ENCODE data around the gene USP9Y.

USP9Y gene

DNA sequence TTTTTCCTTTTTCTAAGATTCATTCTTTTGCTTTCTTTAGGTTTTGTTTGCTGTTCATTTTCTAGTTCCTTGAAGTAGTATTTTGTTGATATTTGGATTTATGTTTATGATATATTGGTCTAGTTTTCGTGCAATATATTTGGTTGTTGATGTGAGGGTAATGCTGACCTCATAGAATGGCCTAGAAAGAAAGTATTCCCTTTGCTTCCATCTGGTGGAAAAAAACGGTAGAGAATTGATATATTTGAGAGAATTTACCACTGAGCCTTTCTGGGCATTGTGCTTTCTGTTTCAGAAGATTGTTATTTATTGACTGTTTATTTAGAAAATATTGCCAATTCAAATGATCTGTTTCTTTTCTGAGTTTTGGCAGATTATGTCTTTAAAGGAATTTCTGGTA lies 9.4 kb downstream of the USP9Y start:
- H3K36me3 ChIP-seq (ENCODE audit: control insufficient read depth, low read length): no peaks in the 10 kb centered on the region
- H3K27ac ChIP-seq (ENCODE audit: low read depth, low read length): no peak overlapping the region
- no peak overlapping the region for H3K4me3 ChIP-seq (ENCODE audit: low read length)
- no peak overlapping the region for H3K4me2 ChIP-seq (ENCODE audit: low read length)
- H3K79me2 ChIP-seq (ENCODE audit: control insufficient read depth, low read length): no peaks in the 10 kb centered on the region
- H3K9me3 ChIP-seq (ENCODE audit: control insufficient read depth, insufficient read depth, low read length): no peaks in the 10 kb centered on the region
- no peak for TF ChIP-seq EZH2phosphoT487 (IDR thresholded peaks at IDR 0.05; ENCODE audit: borderline replicate concordance, low read length)
- no peaks in the 10 kb centered on the region for H3F3A ChIP-seq (ENCODE audit: control insufficient read depth, insufficient read depth)
- no peaks in the 10 kb centered on the region for H4K20me1 ChIP-seq (ENCODE audit: control insufficient read depth, insufficient read depth, low read depth, low read length)
- no peaks in the 10 kb centered on the region for H3K4me1 ChIP-seq (ENCODE audit: control insufficient read depth, low read length)
- H3K9me2 ChIP-seq (replicated peaks; ENCODE audit: control insufficient read depth, low read length): no peaks in the 10 kb centered on the region
- H3K27me3 ChIP-seq (ENCODE audit: control insufficient read depth, low read length): no peaks in the 10 kb centered on the region

DNA sequence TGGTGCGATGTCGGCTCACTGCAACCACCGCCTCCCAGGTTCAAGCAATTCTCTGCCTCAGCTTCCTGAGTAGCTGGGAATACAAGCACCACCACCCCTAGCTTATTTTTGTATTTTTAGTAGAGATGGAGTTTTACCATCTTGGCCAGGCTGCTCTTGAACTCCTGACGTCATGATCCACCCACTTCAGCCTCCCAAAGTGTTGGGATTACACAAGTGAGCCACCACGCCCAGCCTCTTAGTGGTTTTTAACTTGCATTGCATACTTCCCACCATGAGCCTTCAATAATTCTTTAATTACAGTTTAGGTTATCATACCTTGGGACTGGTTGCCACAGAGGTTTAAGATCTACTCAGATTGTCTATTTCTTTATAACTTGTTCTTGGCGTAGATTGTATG lies 14.3 kb downstream of the USP9Y start:
- no peak for TF ChIP-seq EZH2phosphoT487 (IDR thresholded peaks at IDR 0.05; ENCODE audit: borderline replicate concordance, low read length)
- TF ChIP-seq, protein P1, sequence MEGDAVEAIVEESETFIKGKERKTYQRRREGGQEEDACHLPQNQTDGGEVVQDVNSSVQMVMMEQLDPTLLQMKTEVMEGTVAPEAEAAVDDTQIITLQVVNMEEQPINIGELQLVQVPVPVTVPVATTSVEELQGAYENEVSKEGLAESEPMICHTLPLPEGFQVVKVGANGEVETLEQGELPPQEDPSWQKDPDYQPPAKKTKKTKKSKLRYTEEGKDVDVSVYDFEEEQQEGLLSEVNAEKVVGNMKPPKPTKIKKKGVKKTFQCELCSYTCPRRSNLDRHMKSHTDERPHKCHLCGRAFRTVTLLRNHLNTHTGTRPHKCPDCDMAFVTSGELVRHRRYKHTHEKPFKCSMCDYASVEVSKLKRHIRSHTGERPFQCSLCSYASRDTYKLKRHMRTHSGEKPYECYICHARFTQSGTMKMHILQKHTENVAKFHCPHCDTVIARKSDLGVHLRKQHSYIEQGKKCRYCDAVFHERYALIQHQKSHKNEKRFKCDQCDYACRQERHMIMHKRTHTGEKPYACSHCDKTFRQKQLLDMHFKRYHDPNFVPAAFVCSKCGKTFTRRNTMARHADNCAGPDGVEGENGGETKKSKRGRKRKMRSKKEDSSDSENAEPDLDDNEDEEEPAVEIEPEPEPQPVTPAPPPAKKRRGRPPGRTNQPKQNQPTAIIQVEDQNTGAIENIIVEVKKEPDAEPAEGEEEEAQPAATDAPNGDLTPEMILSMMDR (IDR thresholded peaks at IDR 0.05; ENCODE audit: low read depth, low read length, poor library complexity, severe bottlenecking): no peak
- no peak overlapping the region for H3K4me2 ChIP-seq (ENCODE audit: low read length)
- H3K4me3 ChIP-seq (ENCODE audit: low read length): no peak overlapping the region
- no peaks in the 10 kb centered on the region for H3K27me3 ChIP-seq (ENCODE audit: control insufficient read depth, low read length)
- no peaks in the 10 kb centered on the region for H3K9me2 ChIP-seq (replicated peaks; ENCODE audit: control insufficient read depth, low read length)
- no peaks in the 10 kb centered on the region for H4K20me1 ChIP-seq (ENCODE audit: control insufficient read depth, insufficient read depth, low read depth, low read length)
- H3K4me1 ChIP-seq (ENCODE audit: control insufficient read depth, low read length): no peaks in the 10 kb centered on the region
- 0 out of 2 replicates have a peak, but pooled peaks cover 2% of the 10 kb centered on the region for H3K36me3 ChIP-seq (ENCODE audit: control insufficient read depth, low read length)
- H3K27ac ChIP-seq (ENCODE audit: low read depth, low read length): no peak overlapping the region
- H3K79me2 ChIP-seq (ENCODE audit: control insufficient read depth, low read length): no peaks in the 10 kb centered on the region
- H3F3A ChIP-seq (ENCODE audit: control insufficient read depth, insufficient read depth): no peaks in the 10 kb centered on the region
- H3K9me3 ChIP-seq (ENCODE audit: control insufficient read depth, insufficient read depth, low read length): no peaks in the 10 kb centered on the region

DNA sequence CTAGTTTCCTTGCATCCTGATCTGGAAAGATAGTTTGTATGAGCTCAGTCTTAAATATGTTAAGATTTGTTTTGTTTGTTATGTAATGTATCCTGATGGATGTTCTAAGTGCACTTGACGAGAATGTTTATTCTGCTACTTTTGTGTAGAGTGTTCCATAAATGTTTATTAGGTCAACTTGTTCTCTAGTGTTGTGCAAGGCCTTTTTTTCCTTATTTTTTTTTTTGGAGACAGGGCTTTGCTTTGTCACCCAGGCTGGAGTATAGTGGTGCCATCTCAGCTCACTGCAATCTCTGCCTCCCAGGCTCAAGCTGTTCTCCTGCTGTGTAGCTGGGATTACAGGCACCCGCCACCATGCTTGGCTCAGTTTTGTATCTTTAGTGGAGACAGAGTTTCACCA lies 28.7 kb downstream of the USP9Y start:
- H3K79me2 ChIP-seq (ENCODE audit: control insufficient read depth, low read length): no peaks in the 10 kb centered on the region
- H3K27ac ChIP-seq (ENCODE audit: low read depth, low read length): no peak overlapping the region

DNA sequence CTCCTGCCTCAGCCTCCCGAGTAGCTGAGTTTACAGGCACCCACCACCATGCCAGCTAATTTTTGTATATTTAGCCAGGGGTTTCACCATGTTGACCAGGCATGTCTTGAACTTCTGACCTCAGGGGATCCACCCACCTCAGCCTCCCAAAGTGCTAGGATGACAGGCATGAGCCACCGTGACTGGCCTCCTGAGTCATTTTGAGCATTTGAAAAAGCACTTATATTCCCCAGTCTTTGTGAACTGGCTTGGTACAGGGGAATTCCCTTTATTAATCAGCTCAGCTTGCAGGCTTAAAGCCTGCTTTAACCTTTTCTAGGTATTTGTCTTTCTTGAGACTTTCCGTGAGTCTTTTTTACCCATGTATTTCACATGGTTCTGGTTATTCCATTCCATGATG lies 32.6 kb downstream of the USP9Y start:
- H4K20me1 ChIP-seq (ENCODE audit: control insufficient read depth, insufficient read depth, low read depth, low read length): no peaks in the 10 kb centered on the region
- H3K27ac ChIP-seq (ENCODE audit: low read depth, low read length): no peak overlapping the region
- TF ChIP-seq, protein P1 (IDR thresholded peaks at IDR 0.05; ENCODE audit: low read depth, low read length, poor library complexity, severe bottlenecking): no peak
- TF ChIP-seq EZH2phosphoT487 (IDR thresholded peaks at IDR 0.05; ENCODE audit: borderline replicate concordance, low read length): no peak
- no peaks in the 10 kb centered on the region for H3F3A ChIP-seq (ENCODE audit: control insufficient read depth, insufficient read depth)
- no peak overlapping the region for H3K4me3 ChIP-seq (ENCODE audit: low read length)
- H3K9me2 ChIP-seq (replicated peaks; ENCODE audit: control insufficient read depth, low read length): no peaks in the 10 kb centered on the region
- no peak overlapping the region for H3K4me2 ChIP-seq (ENCODE audit: low read length)
- H3K27me3 ChIP-seq (ENCODE audit: control insufficient read depth, low read length): no peaks in the 10 kb centered on the region
- H3K9me3 ChIP-seq (ENCODE audit: control insufficient read depth, insufficient read depth, low read length): no peaks in the 10 kb centered on the region
- no peaks in the 10 kb centered on the region for H3K4me1 ChIP-seq (ENCODE audit: control insufficient read depth, low read length)
- no peaks in the 10 kb centered on the region for H3K79me2 ChIP-seq (ENCODE audit: control insufficient read depth, low read length)
- H3K36me3 ChIP-seq (ENCODE audit: control insufficient read depth, low read length): no peaks in the 10 kb centered on the region

More for the DNA sequence above, 28.7 kb downstream of the USP9Y start:
- Histone ChIP-seq H3K36me3 (ENCODE audit: control insufficient read depth, low read length) (peaks cover 4% of the 10 kb centered on the region; the same call in 1 of the 2 replicates), H3F3A (ENCODE audit: control insufficient read depth, insufficient read depth) (no peaks in the 10 kb centered on the region), H3K4me3 (ENCODE audit: low read length) (no peak overlapping the region), H3K4me1 (ENCODE audit: control insufficient read depth, low read length) (no peaks in the 10 kb centered on the region), H3K27me3 (ENCODE audit: control insufficient read depth, low read length) (no peaks in the 10 kb centered on the region), H3K4me2 (ENCODE audit: low read length) (no peak overlapping the region), H4K20me1 (ENCODE audit: control insufficient read depth, insufficient read depth, low read depth, low read length) (no peaks in the 10 kb centered on the region), H3K9me3 (ENCODE audit: control insufficient read depth, insufficient read depth, low read length) (no peaks in the 10 kb centered on the region), H3K9me2 (replicated peaks; ENCODE audit: control insufficient read depth, low read length) (no peaks in the 10 kb centered on the region)
- no peak for TF ChIP-seq EZH2phosphoT487 (IDR thresholded peaks at IDR 0.05; ENCODE audit: borderline replicate concordance, low read length)
- TF ChIP-seq, protein P1 (IDR thresholded peaks at IDR 0.05; ENCODE audit: low read depth, low read length, poor library complexity, severe bottlenecking): no peak
